Heart right ventricle (tissue), 16 donors: Measurements from ENCODE around the gene ZNF560. TPM values are rescaled to one million over a fixed set of nuclear protein-coding genes. Genes with fewer than 3 reads are reported as not detected.
A peak's percentile ranks its signal among the peaks of the same experiment; 100 is the strongest.
"Not testable (repeated sequence)": the region's sequence is repeated elsewhere in the genome, so short reads cannot be mapped to it uniquely, and the experiment has no call there.

ENCODE experiments used
- ATAC-seq, 8 donors: fragments of 200-7000 bp; cut with Tn5 transposase; one replicate each; pipeline ENCODE4 v1.9.1; 2020; ENCODE audit warnings: mild to moderate bottlenecking in 8 of 8, moderate library complexity in 8 of 8, moderate number of reproducible peaks in 1 of 8
- DNase-seq, 2 donors: peaks; one replicate each; pipeline ENCODE4 v3.0.0-alpha.2; 2020
- H3K27ac ChIP-seq, 10 donors: fragments of 200-600 bp; sonication (generic) in 2 of 10; one replicate each; pipeline versions ENCODE4 v1.5.0 to v1.8.0; 2020 to 2022; ENCODE audit warnings: mild to moderate bottlenecking in 3 of 10
- H3K27me3 ChIP-seq, 7 donors: fragments of 200-600 bp; one replicate each; pipeline ENCODE4 v1.8.0; 2021 to 2022; ENCODE audit warnings: mild to moderate bottlenecking in 2 of 7
- H3K36me3 ChIP-seq, 9 donors: fragments of 200-600 bp; sonication (generic) in 1 of 9; one replicate each; pipeline versions ENCODE4 v1.5.0 to v1.8.0; 2020 to 2022; ENCODE audit warnings: mild to moderate bottlenecking in 2 of 9
- H3K4me1 ChIP-seq, 9 donors: fragments of 200-600 bp; sonication (generic) in 1 of 9; one replicate each; pipeline versions ENCODE4 v1.5.0 to v1.8.0; 2020 to 2022; ENCODE audit warnings: mild to moderate bottlenecking in 4 of 9
- H3K4me3 ChIP-seq, 10 donors: fragments of 200-600 bp; sonication (generic) in 2 of 10; one replicate each; pipeline versions ENCODE4 v1.5.0 to v1.8.0; 2020 to 2022; ENCODE audit warnings: mild to moderate bottlenecking in 7 of 10, moderate library complexity in 2 of 10
- H3K9me3 ChIP-seq, 11 donors: fragments of 200-600 bp in 10 of 11; sonication (generic) in 2 of 11; one replicate each; pipeline versions ENCODE4 v1.5.0 to v1.8.0; 2013 to 2022; ENCODE audit warnings: mild to moderate bottlenecking in 2 of 11, control low read depth in 1 of 11, moderate library complexity in 1 of 11
- WGBS, 2 donors: extraction: QIAGEN DNeasy Blood & Tissue Kit; methylation state at CpG; one replicate each; pipeline ENCODE4 v1.1.7; 2013; ENCODE audit warnings: inconsistent platforms in 1 of 2; 5-methylcytosine and 5-hydroxymethylcytosine counted together
- intact Hi-C, 10 donors: fragments of 100-400 bp; cut with DNase I; formaldehyde crosslinking; loops; one replicate each; pipeline versions ENCODE4 v1.11.1 to v1.14.2; 2022
- long read RNA-seq, 3 donors: library from polyadenylated mRNA; unstranded; transcript quantifications; one replicate each; pipeline ENCODE4 v2.0.0, GENCODE V29; 2020 to 2021
- polyA plus RNA-seq, 2 donors: library from polyadenylated mRNA; stranded (reverse); fragments of 200-250 nt; gene quantifications; one replicate each; pipeline ENCODE4 v1.2.3, GENCODE V29; 2013
- total RNA-seq, 10 donors: library from RNA; stranded (reverse); fragmentation: NEBNext Ultra II Directional in 3 of 10; extraction: Animal tissue kit (Norgen Biotek cat#: 25700) in 3 of 10; gene quantifications; one replicate each; pipeline versions ENCODE4 v1.2.1 to v1.2.4, GENCODE V29; 2021 to 2023
- TF ChIP-seq, protein P1 (sequence below), 9 donors: fragments of 200-600 bp; sonication (generic) in 2 of 9; IDR thresholded peaks; one replicate each; pipeline versions ENCODE4 v1.5.0 to v1.8.0; 2021 to 2022; ENCODE audit warnings: antibody characterized with exemption in 9 of 9, mild to moderate bottlenecking in 5 of 9, moderate library complexity in 1 of 9
- donor health status: Arrhythmogenic right ventricular cardiomyopathy.
- donor health status: ischemic (EF 13 %, LVEDD 7.1; RV severe dilation, severe dysfunction).
- donor health status: healthy with polysubstance abuse.
- donor health status: DM: no; HTN: yes; CAD: no.
- donor health status: DM: no; HTN: no; CAD: no.
- donor health status: ischemic (EF 25% LVEDD 6.9; RV normal size, moderate dysfunction).
- donor health status: ischemic (EF 25% LVEDD 5.7; RV mildly dilated, moderate dysfunction).
- donor health status: healthy.
- donor health status: DM: yes; HTN: yes; CAD: no.
- donor health status: Ischemic cardiomyopathy.
- donor health status: ischemic (EF 35%, LVEDD 5.7; RV mildly dilated, moderate dysfunction).
- donor health status: nonischemic (EF 11% LVEDD 7.7; RV severe dilation, severe dysfunction).
- donor health status: DM: yes; HTN: yes; CAD: no.
- donor health status: PGD.
- donor health status: ischemic (EF 29% LVEDD 5.4; RV normal size, mild dysfunction).
- donor health status: nonischemic (EF 23%, LVEDD 6.1; RV moderate dilation, normal function).

Gene ZNF560
- under 1 TPM in 3 of 10 donors, not detected in 7; 0.09 to 0.35 (median 0.13) TPM for total RNA-seq
- under 1 TPM in 1 of 2 donors, not detected in 1; 0.01 TPM for polyA plus RNA-seq
- long read RNA-seq, donor 1, result 0 reads
- long read RNA-seq, donor 2, result 0 reads
- long read RNA-seq, donor 3, result 0 reads

GRCh38 chr19:9498183-9498902, at the start of gene ZNF560:
TSS of gene ZNF560 (minus strand) at chr19:9498616. CDS start at chr19:9475313, 23,303 bp downstream.
- TF ChIP-seq, protein P1, sequence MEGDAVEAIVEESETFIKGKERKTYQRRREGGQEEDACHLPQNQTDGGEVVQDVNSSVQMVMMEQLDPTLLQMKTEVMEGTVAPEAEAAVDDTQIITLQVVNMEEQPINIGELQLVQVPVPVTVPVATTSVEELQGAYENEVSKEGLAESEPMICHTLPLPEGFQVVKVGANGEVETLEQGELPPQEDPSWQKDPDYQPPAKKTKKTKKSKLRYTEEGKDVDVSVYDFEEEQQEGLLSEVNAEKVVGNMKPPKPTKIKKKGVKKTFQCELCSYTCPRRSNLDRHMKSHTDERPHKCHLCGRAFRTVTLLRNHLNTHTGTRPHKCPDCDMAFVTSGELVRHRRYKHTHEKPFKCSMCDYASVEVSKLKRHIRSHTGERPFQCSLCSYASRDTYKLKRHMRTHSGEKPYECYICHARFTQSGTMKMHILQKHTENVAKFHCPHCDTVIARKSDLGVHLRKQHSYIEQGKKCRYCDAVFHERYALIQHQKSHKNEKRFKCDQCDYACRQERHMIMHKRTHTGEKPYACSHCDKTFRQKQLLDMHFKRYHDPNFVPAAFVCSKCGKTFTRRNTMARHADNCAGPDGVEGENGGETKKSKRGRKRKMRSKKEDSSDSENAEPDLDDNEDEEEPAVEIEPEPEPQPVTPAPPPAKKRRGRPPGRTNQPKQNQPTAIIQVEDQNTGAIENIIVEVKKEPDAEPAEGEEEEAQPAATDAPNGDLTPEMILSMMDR (IDR thresholded peaks at IDR 0.05), result no peak
- Histone ChIP-seq H3K36me3 (no peaks in the 10 kb centered on the region), H3K27ac (no peak within 1 kb of the TSS), H3K4me1 (no peaks in the 10 kb centered on the region), H3K27me3 (peaks cover 0 to 21% (median 4%) of the 10 kb centered on the region in 7 donors), H3K9me3 (peaks cover 0 to 95% (median 41%) of the 10 kb centered on the region in 11 donors), H3K4me3 (no peak within 1 kb of the TSS)
- DNase-seq (no peak), ATAC-seq (no peak)
- intact Hi-C loops, result no loop called here
- 2 to 3% methylated on average over 44 of the region's 44 CpGs for WGBS, 2 donors

GRCh38 chr19:9547870-9548269, 49.5 kb upstream of the ZNF560 start:
- intact Hi-C loops, result no loop called here
- H3K27ac ChIP-seq, result no peak overlapping the region
- H3K4me1 ChIP-seq, result no peaks in the 10 kb centered on the region
- H3K36me3 ChIP-seq, result no peaks in the 10 kb centered on the region
- H3K27me3 ChIP-seq, result no peaks in the 10 kb centered on the region
- DNase-seq (no peak), ATAC-seq (no peak)
- peaks cover 0 to 57% (median 0%) of the 10 kb centered on the region in 11 donors for H3K9me3 ChIP-seq
- 93 to 94% methylated on average over 10 to 11 of the region's 11 CpGs for WGBS, 2 donors
- H3K4me3 ChIP-seq, result no peak overlapping the region
- TF ChIP-seq, protein P1 (IDR thresholded peaks at IDR 0.05), result no peak

DNA sequence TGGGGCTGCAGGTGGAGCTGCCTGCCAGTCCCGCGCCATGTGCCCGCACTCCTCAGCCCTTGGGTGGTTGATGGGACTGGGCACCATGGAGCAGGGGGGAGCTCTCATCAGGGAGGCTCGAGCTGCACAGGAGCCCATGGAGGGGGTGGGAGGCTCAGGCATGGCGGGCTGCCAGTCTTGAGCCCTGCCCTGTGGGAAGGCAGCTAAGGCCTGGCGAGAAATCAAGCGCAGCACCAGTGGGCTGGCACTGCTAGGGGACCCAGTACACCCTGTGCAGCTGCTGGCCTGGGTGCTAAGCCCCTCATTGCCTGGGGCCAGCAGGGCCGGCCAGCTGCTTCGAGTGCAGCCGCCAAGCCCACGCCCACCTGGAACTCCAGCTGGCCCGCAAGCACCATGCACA, 42.9 kb upstream of the ZNF560 start:
- intact Hi-C loops, H3K4me3 ChIP-seq, ATAC-seq, DNase-seq, H3K27me3 ChIP-seq, H3K36me3 ChIP-seq, H3K27ac ChIP-seq: not testable (repeated sequence)
- WGBS, 2 donors, result 92 to 94% methylated on average over 12 of the region's 12 CpGs
- peaks cover 0 to 23% (median 16%) of the 10 kb centered on the region in 9 donors for H3K4me1 ChIP-seq
- H3K9me3 ChIP-seq, result peaks cover 0 to 20% (median 0%) of the 10 kb centered on the region in 11 donors

DNA sequence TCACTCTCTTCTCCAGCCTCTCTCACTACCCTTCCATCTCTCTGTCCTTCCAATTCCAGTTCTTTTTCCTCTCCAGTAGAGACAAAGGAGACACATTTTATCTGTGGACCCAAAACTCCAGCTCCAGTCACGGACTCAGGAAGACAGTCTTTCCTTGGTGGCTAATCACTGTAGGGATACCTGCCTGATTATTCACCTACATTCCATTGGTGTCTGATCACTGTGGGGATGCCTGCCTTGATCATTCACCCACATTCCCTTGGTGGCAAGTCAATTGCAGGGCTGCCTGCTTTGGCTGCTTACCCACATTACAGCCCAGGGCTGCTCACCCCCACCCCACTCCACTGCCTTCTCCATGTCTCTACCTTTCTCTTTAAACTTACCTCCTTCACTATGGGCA, 41.5 kb upstream of the ZNF560 start:
- not testable (repeated sequence) for H3K4me3 ChIP-seq, H3K27me3 ChIP-seq, DNase-seq, ATAC-seq, H3K27ac ChIP-seq
- intact Hi-C loops, result loop anchor here in 2 of 10 donors (5.0 to 10.0 kb wide), 2 partner anchors 45 to 228 kb away; partner anchors contain the start of gene ZNF121 (in 1 of the 2)
- 94 to 100% methylated on average over 1 of the region's 1 CpG for WGBS, 2 donors
- peaks cover 0 to 23% (median 18%) of the 10 kb centered on the region in 9 donors for H3K36me3 ChIP-seq
- H3K9me3 ChIP-seq, result peaks cover 0 to 29% (median 0%) of the 10 kb centered on the region in 11 donors
- H3K4me1 ChIP-seq, result peaks cover 0 to 23% (median 16%) of the 10 kb centered on the region in 9 donors

GRCh38 chr19:9539201-9539600, 40.8 kb upstream of the ZNF560 start:
- 83 to 85% methylated on average over 6 of the region's 6 CpGs for WGBS, 2 donors

More at GRCh38 chr19:9539201-9539600, 40.8 kb upstream of the ZNF560 start:
- H3K27me3 ChIP-seq, DNase-seq, ATAC-seq: not testable (repeated sequence)
- intact Hi-C loops, result loop anchor here in 2 of 10 donors (5.0 to 10.0 kb wide), 2 partner anchors 46 to 227 kb away; partner anchors contain the start of gene ZNF121 (in 1 of the 2)
- Histone ChIP-seq H3K9me3 (peaks cover 0 to 32% (median 4%) of the 10 kb centered on the region in 11 donors), H3K4me1 (peaks cover 0 to 23% (median 16%) of the 10 kb centered on the region in 9 donors), H3K27ac (peak overlapping the region; percentile 92 to 98 (median 95)), H3K36me3 (peaks cover 0 to 30% (median 25%) of the 10 kb centered on the region in 9 donors), H3K4me3 (peak overlapping the region in 9 of 10 donors; percentile 59 to 97 (median 80))
